RWPE2 (cell line): ENCODE data around the gene RRM1.

Experiments used
- ATAC-seq: fragments of 200-7000 bp; cut with Tn5 transposase; 3 replicates; pipeline ENCODE4 v1.9.1; 2021; ENCODE audit warnings: low read depth
- DNase-seq: peaks from one replicate; pipeline ENCODE4 v3.0.0-alpha.2; 2020; ENCODE audit warnings: low spot score
- H3K27ac ChIP-seq: fragments of 450-650 bp; 2 replicates; pipeline ENCODE4 v1.5.1; 2017; ENCODE audit warnings: mild to moderate bottlenecking; ENCODE audit not compliant: poor library complexity, severe bottlenecking
- H3K27me3 ChIP-seq: fragments of 250-450 bp; sonication (Bioruptor Pico); 2 replicates; pipeline ENCODE4 v1.5.1; 2021; ENCODE audit warnings: mild to moderate bottlenecking, moderate library complexity; ENCODE audit not compliant: insufficient read depth, poor library complexity, severe bottlenecking
- H3K36me3 ChIP-seq: fragments of 250-450 bp; sonication (Bioruptor Pico); 2 replicates; pipeline ENCODE4 v1.5.1; 2020; ENCODE audit warnings: low read depth, mild to moderate bottlenecking, moderate library complexity
- H3K4me1 ChIP-seq: fragments of 250-450 bp; sonication (Bioruptor Pico); 2 replicates; pipeline ENCODE4 v1.5.1; 2021; ENCODE audit warnings: mild to moderate bottlenecking, moderate library complexity; ENCODE audit not compliant: insufficient read depth, poor library complexity, severe bottlenecking
- H3K4me3 ChIP-seq: fragments of 250-450 bp; sonication (Bioruptor Pico); 2 replicates; pipeline ENCODE4 v1.5.1; 2021; ENCODE audit warnings: mild to moderate bottlenecking, moderate library complexity; ENCODE audit not compliant: severe bottlenecking
- H3K9me3 ChIP-seq: fragments of 250-450 bp; sonication (Bioruptor Pico); 2 replicates; pipeline ENCODE4 v1.5.1; 2021; ENCODE audit warnings: mild to moderate bottlenecking, moderate library complexity; ENCODE audit not compliant: severe bottlenecking
- TF ChIP-seq, protein P1 (sequence below): fragments of 450-650 bp; IDR thresholded peaks from one replicate; pipeline ENCODE4 v1.5.1; 2017; ENCODE audit warnings: mild to moderate bottlenecking, moderate library complexity; ENCODE audit not compliant: poor library complexity, severe bottlenecking

RRM1 gene

DNA sequence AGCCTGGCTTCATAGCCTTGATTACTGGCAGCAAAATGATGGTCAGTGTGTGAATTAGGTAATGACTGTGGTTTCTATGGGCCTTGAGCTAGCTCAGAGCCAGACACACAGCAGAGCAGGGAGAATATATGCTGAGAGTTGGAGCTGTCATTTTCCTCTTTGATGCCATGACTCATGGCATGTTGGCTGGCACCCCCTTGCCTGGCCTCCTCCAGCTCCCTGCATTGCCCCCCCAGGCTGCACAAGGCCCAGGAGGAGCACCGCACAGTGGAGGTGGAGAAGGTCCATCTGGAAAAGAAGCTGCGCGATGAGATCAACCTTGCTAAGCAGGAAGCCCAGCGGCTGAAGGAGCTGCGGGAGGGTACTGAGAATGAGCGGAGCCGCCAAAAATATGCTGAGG, 20.3 kb upstream of the RRM1 start:
- H3K36me3 ChIP-seq = no peaks in the 10 kb centered on the region
- peaks cover 8% of the 10 kb centered on the region for H3K4me1 ChIP-seq
- TF ChIP-seq, protein P1, sequence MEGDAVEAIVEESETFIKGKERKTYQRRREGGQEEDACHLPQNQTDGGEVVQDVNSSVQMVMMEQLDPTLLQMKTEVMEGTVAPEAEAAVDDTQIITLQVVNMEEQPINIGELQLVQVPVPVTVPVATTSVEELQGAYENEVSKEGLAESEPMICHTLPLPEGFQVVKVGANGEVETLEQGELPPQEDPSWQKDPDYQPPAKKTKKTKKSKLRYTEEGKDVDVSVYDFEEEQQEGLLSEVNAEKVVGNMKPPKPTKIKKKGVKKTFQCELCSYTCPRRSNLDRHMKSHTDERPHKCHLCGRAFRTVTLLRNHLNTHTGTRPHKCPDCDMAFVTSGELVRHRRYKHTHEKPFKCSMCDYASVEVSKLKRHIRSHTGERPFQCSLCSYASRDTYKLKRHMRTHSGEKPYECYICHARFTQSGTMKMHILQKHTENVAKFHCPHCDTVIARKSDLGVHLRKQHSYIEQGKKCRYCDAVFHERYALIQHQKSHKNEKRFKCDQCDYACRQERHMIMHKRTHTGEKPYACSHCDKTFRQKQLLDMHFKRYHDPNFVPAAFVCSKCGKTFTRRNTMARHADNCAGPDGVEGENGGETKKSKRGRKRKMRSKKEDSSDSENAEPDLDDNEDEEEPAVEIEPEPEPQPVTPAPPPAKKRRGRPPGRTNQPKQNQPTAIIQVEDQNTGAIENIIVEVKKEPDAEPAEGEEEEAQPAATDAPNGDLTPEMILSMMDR = no peak
- no peaks in the 10 kb centered on the region for H3K27me3 ChIP-seq
- H3K9me3 ChIP-seq = no peaks in the 10 kb centered on the region
- H3K27ac ChIP-seq = no peak overlapping the region
- no peak overlapping the region for H3K4me3 ChIP-seq
- DNase-seq (no peak), ATAC-seq (no peak)

DNA sequence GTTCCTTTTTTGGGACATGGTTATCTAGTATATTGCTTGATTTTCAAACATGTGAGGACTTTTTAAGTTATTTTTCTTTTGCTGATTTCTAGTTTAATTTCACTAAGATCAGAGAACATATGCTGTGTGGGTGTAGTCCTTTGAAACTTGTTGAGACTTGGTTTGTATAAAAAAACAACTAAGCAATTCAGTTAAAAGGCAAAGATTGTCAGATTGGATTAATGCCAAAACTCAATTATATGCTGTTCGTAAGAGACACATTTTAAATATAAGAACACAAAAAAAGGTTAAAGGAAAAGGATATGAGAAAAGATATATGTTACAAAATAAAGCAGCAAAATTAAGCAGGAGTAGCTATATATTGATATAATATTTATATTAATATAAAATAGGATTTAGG, 17.8 kb upstream of the RRM1 start:
- ATAC-seq (no peak), DNase-seq (no peak)
- H3K4me1 ChIP-seq = peaks cover 8% of the 10 kb centered on the region
- no peak overlapping the region for H3K27ac ChIP-seq
- H3K9me3 ChIP-seq = no peaks in the 10 kb centered on the region
- no peaks in the 10 kb centered on the region for H3K27me3 ChIP-seq
- no peaks in the 10 kb centered on the region for H3K36me3 ChIP-seq
- H3K4me3 ChIP-seq = no peak overlapping the region
- TF ChIP-seq, protein P1 = no peak

DNA sequence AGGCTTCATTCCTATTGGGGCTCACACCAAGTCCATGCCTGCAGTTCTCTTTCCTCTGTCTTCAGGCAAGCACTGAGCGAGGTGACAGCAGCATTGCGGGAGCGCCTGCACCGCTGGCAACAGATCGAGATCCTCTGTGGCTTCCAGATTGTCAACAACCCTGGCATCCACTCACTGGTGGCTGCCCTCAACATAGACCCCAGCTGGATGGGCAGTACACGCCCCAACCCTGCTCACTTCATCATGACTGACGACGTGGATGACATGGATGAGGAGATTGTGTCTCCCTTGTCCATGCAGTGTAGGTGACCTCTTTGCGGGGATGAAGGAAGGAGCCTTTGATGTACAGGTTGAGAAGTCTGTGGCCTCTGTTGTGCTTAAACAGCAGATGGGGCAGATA, 11.4 kb upstream of the RRM1 start:
- Histone ChIP-seq H3K9me3 (no peaks in the 10 kb centered on the region), H3K4me3 (no peak overlapping the region), H3K27me3 (no peaks in the 10 kb centered on the region), H3K4me1 (no peaks in the 10 kb centered on the region), H3K36me3 (no peaks in the 10 kb centered on the region), H3K27ac (no peak overlapping the region)
- ATAC-seq = no peak
- TF ChIP-seq, protein P1 = no peak
- DNase-seq = no peak

DNA sequence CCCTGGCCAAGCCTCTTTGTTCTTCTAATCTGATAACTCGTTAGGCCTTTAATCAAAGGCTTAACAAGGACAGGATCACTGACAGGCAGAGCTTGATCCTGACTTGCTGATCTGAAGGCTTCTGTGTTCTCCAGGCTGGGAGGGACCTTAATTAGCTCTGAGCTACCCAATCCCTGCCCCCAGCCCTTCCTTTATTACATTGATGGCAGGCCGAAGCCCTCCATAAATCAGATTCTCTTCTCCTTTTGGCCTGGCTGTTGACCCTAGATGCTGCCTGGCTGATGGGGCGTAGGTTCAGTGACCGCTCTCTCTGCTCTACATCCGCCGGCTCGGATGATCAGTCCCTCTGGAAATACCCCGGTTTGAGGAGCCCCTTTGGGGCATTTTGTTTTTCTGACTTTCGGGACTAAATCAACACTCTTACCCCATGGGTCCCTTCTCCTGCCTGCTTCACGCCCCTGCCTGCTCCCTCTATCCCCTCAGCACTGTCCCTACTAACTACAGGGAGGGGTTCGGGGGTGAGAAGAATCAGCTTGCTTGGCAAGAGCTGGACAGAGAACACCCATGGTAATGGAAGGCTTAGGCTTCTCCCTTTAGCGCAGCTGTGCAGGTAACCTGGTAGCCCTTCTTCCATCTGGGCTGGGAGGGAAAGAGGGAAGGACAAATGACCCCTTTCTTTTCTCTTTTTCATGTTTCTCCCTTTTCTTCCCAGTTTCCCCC, 10.0 kb upstream of the RRM1 start:
- H3K9me3 ChIP-seq = no peaks in the 10 kb centered on the region
- no peaks in the 10 kb centered on the region for H3K36me3 ChIP-seq
- no peak overlapping the region for H3K4me3 ChIP-seq
- TF ChIP-seq, protein P1 = no peak
- ATAC-seq = no peak
- H3K4me1 ChIP-seq = no peaks in the 10 kb centered on the region
- no peaks in the 10 kb centered on the region for H3K27me3 ChIP-seq
- no peak for DNase-seq
- H3K27ac ChIP-seq = no peak overlapping the region

DNA sequence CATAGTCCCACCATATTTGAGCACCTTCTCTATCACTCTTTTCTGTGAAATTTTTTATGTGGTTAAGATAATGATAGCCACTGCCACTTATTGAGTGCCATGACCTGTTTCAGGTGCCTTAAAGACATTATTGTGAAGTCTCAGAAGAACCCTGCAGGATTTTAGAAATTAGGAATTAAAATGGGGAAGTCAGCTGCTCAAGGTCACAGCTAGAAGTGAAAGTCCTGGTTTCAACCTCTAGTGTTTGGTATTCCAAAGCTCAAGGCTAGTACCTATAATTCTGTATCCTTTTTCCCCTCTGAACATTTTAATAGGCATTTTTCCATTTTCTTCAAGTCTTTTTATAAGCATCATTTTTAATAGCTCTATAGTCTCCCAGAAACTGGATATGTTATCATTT, 9.0 kb upstream of the RRM1 start:
- Histone ChIP-seq H3K9me3 (no peaks in the 10 kb centered on the region), H3K27ac (no peak overlapping the region)

More for the DNA sequence above, 9.0 kb upstream of the RRM1 start:
- no peak for ATAC-seq
- no peak for DNase-seq
- Histone ChIP-seq H3K4me3 (no peak overlapping the region), H3K27me3 (no peaks in the 10 kb centered on the region), H3K4me1 (no peaks in the 10 kb centered on the region), H3K36me3 (no peaks in the 10 kb centered on the region)
- TF ChIP-seq, protein P1 = no peak
